MCF 10A (cell line): Measurements from ENCODE around the gene TAB2. TPM values are rescaled to one million over a fixed set of nuclear protein-coding genes. Genes with fewer than 3 reads are reported as not detected.

Source experiments
- BruUV-seq: library from RNA; stranded (reverse); fragments of 400-500 nt; replicated peaks from 2 replicates; lab custom pipeline; 2021; lab: Mats Ljungman, UMichigan
- CTCF ChIA-PET: fragments of 300-600 bp; sonication (Branson Sonifier 250); formaldehyde crosslinking; extraction: SDS; loops from one replicate; lab custom pipeline; 2021; ENCODE audit warnings: antibody characterized with exemption, inconsistent platforms; lab: Yijun Ruan, JAX
- POLR2A ChIA-PET: fragments of 300-600, 350-650 bp; sonication (Branson Sonifier 250); formaldehyde crosslinking; extraction: SDS; loops from one replicate; lab custom pipeline; 2020; ENCODE audit warnings: antibody characterized with exemption, inconsistent platforms; lab: Yijun Ruan, JAX
- DNase-seq: peaks from one replicate; pipeline ENCODE4 v3.0.0-alpha.2; 2018; ENCODE audit not compliant: unreplicated experiment
- H3K27ac Mint-ChIP-seq: one replicate; pipeline ENCODE4 v1.8.0; 2022; ENCODE audit warnings: mild to moderate bottlenecking, low read depth, mixed read lengths; ENCODE audit not compliant: unreplicated experiment
- H3K27me3 Mint-ChIP-seq: one replicate; pipeline ENCODE4 v1.8.0; 2022; ENCODE audit warnings: mixed read lengths; ENCODE audit not compliant: insufficient read depth, unreplicated experiment
- H3K36me3 Mint-ChIP-seq: one replicate; pipeline ENCODE4 v1.8.0; 2022; ENCODE audit warnings: mild to moderate bottlenecking, moderate library complexity, mixed read lengths; ENCODE audit not compliant: insufficient read depth, unreplicated experiment
- H3K4me1 Mint-ChIP-seq: one replicate; pipeline ENCODE4 v1.8.0; 2022; ENCODE audit warnings: mixed read lengths; ENCODE audit not compliant: insufficient read depth, unreplicated experiment
- H3K4me3 Mint-ChIP-seq: one replicate; pipeline ENCODE4 v1.8.0; 2022; ENCODE audit warnings: mild to moderate bottlenecking, moderate library complexity, mixed read lengths; ENCODE audit not compliant: unreplicated experiment
- H3K9me3 Mint-ChIP-seq: one replicate; pipeline ENCODE4 v1.8.0; 2022; ENCODE audit warnings: mixed read lengths; ENCODE audit not compliant: unreplicated experiment
- CTCF ChIP-seq: fragments of 200-600 bp; IDR thresholded peaks from one replicate; pipeline ENCODE4 v1.8.0; 2022; ENCODE audit warnings: antibody characterized with exemption, mild to moderate bottlenecking; ENCODE audit not compliant: unreplicated experiment
- intact Hi-C: fragments of 100-400 bp; cut with micrococcal nuclease; formaldehyde crosslinking; loops from 2 replicates; pipeline ENCODE4 v1.14.1; 2022
- total RNA-seq: library from RNA; stranded (reverse); gene quantifications from 2 replicates; pipeline ENCODE4 v1.2.3, GENCODE V29; 2022

Gene TAB2
- total RNA-seq, 1 experiment from 2014 or later, result 76.4 TPM

GRCh38 chr6:149446791-149447376, 129.4 kb downstream of the TAB2 start:
- CTCF ChIA-PET, result interaction anchor here (2.3 to 3.2 kb wide), 2 partner anchors 13 to 15 kb away, joined by 5 to 14 read pairs; no protein-coding TSS in a partner anchor
- intact Hi-C loops, result no loop called here
- BruUV-seq, result no TSS peak
- no peaks in the 10 kb centered on the region for H3K4me1 Mint-ChIP-seq
- POLR2A ChIA-PET, result interaction anchor here (0.7 kb wide), 1 partner anchor 15 kb away, joined by 3 read pairs; no protein-coding TSS in a partner anchor
- no peaks in the 10 kb centered on the region for H3K27me3 Mint-ChIP-seq
- H3K9me3 Mint-ChIP-seq, result no peaks in the 10 kb centered on the region
- H3K4me3 Mint-ChIP-seq, result no peak overlapping the region
- no peaks in the 10 kb centered on the region for H3K36me3 Mint-ChIP-seq
- no peak for TF ChIP-seq CTCF
- no peak for DNase-seq
- no peak overlapping the region for H3K27ac Mint-ChIP-seq

GRCh38 chr6:149448821-149449453, 131.4 kb downstream of the TAB2 start:
- POLR2A ChIA-PET, result no interaction called here
- intact Hi-C loops, result no loop called here

GRCh38 chr6:149449831-149450678, 132.5 kb downstream of the TAB2 start:
- BruUV-seq, result no TSS peak
- no peak for TF ChIP-seq CTCF
- no peaks in the 10 kb centered on the region for H3K36me3 Mint-ChIP-seq
- no peaks in the 10 kb centered on the region for H3K9me3 Mint-ChIP-seq
- no peak overlapping the region for H3K4me3 Mint-ChIP-seq
- POLR2A ChIA-PET, result no interaction called here
- no peaks in the 10 kb centered on the region for H3K27me3 Mint-ChIP-seq
- peaks cover 3% of the 10 kb centered on the region for H3K4me1 Mint-ChIP-seq
- CTCF ChIA-PET, result interaction anchor here (0.6 to 1.0 kb wide), 2 partner anchors 42 to 249 kb away, joined by 3 to 6 read pairs; no protein-coding TSS in a partner anchor
- no peak overlapping the region for H3K27ac Mint-ChIP-seq
- intact Hi-C loops, result no loop called here
- DNase-seq, result no peak

More at GRCh38 chr6:149448821-149449453, 131.4 kb downstream of the TAB2 start:
- Mint-ChIP-seq H3K4me1 (no peaks in the 10 kb centered on the region), H3K4me3 (no peak overlapping the region), H3K27ac (no peak overlapping the region), H3K36me3 (no peaks in the 10 kb centered on the region), H3K27me3 (no peaks in the 10 kb centered on the region), H3K9me3 (no peaks in the 10 kb centered on the region)
- no peak for DNase-seq
- TF ChIP-seq CTCF, result no peak
- BruUV-seq, result no TSS peak
- CTCF ChIA-PET, result interaction anchor here (1.0 kb wide), 1 partner anchor 43 kb away, joined by 3 read pairs; no protein-coding TSS in a partner anchor
